PC-3 (cell line): ENCODE results near the gene SLC12A6.

ENCODE experiments used
- CTCF ChIP-seq: fragments of 300-600 bp; sonication (generic); conservative IDR thresholded peaks from 2 replicates; pipeline ENCODE4 v1.5.1; 2017; ENCODE audit warnings: antibody characterized with exemption, low read depth, mild to moderate bottlenecking, low read length
- EZH2 ChIP-seq: fragments of 300-600 bp; sonication (generic); IDR thresholded peaks from one replicate; pipeline ENCODE4 v1.6.1; 2017; ENCODE audit warnings: antibody characterized with exemption, mild to moderate bottlenecking, low read length; ENCODE audit not compliant: unreplicated experiment
- EZH2phosphoT487 ChIP-seq: fragments of 300-600 bp; sonication (generic); IDR thresholded peaks from 2 replicates; pipeline ENCODE4 v1.6.1; 2018; ENCODE audit warnings: mild to moderate bottlenecking, antibody characterized with exemption, low read length, borderline replicate concordance

DNA sequence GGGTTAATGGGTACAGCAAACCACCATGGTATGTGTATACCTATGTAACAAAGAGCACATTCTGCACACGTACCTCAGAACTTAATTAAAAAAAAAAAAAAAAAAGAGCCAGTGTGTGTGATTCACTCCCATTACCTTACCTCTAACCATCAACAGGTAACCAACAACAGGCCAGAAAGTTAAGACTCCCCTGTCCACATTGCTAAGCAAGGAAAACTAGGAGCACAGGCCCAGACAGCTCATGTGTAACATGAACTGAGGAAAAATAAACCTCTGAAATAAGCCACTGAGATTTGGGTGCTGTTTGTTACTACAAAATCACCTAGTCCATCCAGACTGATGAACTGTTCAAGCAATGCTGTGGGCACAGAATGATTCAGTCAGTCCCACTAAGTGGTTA, 133.6 kb downstream of the SLC12A6 start:
- TF ChIP-seq CTCF (no peak), EZH2 (no peak), EZH2phosphoT487 (no peak)
